ENCODE data around the gene ADI1.
A peak's percentile ranks its signal among the peaks of the same experiment; 100 is the strongest.

Gene ADI1

DNA sequence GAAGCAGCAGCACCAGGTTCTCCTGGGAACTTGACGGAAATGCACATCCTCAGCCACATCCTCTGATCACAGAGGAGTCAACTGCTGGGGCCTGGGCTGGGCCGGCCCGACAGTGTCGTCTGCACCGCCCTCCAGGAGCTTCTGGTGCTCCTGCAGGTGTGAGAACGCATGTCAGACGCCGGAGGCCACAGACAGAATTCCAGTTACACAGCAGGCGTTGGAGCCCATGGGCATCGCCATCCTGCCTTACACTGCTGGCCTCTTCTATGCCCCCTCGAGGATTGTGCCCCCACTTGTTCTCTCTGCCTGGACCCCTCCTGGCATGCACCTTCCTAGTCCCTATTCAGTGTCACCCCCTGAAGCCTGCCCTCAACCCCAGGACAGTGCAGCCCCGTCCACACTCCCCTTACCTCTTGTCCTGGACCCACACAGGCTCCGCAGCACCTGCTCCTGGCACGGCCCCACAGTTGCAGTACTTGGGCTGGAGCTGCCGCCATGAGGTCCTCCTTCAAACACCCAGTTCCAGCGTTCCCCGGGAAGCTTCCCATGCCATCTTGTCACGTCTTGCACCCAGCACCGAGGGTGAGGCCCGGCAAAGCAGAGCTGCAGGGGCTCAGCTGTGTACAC, 37.5 kb downstream of the ADI1 start:
- DNase-seq = no peak

DNA sequence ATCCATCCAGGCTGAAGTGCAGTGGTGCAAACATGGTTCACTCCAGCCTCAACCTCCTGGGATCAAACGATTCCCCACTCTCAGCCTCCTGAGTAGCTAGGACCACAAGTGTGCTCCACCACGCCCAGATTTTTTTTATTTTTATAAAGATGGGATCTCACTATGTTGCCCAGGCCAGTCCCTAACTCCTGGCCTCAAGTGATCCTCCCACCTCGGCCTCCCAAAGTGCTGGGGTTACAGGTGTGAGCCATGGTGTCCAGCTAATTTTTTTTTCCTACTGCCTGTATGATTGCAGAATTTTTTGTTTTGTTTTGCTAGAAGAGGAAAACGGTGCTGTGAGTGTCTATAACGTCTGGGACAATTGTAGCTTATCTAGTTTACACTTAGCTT, 38.3 kb downstream of the ADI1 start:
- DNase-seq = no peak

DNA sequence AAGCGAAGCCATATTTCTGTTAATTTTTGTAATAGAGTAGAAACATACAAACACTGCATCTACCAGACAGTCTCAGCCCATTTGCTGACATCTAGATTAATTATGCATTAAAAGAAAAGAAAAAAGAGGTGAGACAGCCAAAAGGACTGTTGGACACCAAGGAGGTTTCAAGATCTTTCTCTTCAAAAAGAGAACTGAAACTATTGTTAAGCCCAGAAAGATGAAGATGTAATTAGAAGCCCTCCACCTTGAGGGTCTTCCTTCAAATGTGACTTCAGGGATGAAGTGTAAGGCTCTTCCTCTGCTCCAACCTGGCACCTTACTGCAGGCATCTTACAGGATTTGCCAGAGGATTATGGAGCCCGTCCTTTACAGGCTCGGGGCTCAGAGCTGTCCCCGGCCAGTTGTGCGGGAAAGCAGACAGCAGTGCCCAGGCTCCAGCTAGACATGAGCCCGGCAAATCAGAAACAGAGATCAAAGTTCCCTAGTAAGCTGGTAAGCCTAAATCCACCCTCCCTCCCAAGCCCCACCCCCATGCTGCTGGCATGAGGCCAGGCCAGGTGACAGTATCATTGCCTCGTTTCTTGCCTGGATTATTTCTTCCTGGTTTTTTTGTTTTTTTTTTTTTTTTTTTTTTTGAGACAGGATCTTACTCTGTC, 38.9 kb downstream of the ADI1 start:
- DNase-seq = no peak

DNA sequence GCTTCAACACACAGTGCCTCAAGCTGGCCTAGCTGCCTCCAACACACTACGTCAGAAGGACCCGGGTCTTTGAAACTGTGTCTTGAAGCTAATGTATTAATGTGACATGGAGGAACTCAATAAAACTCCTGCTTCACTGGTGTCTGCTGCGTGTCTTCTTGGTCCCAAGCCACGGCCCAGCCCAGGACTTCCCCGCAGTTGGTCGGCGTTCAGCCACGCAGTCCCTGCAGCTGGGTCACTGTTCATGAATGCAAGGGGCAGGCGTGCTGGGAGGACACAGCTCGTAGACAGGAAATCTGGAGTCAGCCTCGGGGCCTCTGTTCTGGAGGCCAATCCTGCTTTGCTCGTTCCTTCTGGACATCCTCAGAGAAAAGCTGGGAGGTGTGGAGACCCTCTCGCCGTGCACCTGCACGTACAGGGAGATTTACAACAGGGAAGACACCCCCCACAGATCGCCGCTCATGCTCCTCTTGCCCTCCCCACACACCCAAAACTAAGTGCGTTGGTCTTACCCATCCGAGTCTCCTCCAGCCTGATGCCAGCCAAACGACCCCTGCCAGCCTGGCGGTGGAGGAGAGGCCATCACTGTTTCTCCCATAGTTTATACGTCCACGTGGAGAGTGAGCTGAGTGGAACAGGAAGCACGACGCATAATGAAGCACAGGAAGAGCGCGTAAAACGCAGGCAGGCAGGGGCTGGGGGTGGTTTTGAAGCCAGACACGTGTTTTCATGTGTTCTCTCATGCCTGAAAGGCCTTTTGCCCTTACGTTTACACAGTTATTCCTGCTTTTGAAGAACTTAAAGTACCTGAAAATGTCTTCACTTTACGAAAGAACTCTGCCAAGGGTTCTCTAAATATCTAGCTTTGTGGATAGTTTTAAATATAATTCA, 39.7 kb downstream of the ADI1 start:
- no peak for DNase-seq

DNA sequence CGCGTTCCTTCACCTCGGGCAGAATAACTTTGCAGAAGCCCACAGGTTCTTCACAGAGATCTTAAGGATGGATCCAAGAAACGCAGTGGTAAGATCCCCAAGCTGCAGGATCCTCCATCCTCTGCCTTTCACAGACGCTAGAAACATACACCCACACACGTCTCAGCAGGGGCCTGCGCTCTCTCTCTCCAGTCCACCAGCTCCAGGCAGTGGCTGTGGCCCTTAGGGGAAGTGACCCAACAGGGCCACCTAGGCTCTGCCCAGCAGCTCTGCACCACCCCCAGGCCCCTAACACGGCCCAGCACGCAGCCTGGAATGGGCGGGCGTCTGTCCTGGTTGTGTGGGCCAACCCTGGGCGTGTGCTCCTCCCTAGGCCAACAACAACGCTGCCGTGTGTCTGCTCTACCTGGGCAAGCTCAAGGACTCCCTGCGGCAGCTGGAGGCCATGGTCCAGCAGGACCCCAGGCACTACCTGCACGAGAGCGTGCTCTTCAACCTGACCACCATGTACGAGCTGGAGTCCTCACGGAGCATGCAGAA, 40.4 kb downstream of the ADI1 start:
- DNase-seq = no peak

DNA sequence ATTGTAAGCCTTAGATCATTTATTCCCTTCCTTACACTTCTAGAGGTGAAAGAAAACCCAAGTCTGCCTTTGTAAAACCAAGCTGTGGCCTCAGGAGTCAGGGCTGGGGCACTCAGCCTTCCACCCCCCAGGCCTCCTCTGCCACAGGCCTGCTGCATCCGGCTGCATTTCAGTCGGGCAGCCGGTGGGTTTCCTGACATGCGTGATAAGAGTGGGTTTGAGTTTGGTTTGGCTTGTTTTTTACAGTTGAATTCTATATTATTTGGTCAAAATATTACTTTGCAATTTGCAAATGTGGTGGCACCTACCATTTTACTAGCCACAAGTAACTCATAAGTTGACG, 42.4 kb downstream of the ADI1 start:
- no peak for DNase-seq

DNA sequence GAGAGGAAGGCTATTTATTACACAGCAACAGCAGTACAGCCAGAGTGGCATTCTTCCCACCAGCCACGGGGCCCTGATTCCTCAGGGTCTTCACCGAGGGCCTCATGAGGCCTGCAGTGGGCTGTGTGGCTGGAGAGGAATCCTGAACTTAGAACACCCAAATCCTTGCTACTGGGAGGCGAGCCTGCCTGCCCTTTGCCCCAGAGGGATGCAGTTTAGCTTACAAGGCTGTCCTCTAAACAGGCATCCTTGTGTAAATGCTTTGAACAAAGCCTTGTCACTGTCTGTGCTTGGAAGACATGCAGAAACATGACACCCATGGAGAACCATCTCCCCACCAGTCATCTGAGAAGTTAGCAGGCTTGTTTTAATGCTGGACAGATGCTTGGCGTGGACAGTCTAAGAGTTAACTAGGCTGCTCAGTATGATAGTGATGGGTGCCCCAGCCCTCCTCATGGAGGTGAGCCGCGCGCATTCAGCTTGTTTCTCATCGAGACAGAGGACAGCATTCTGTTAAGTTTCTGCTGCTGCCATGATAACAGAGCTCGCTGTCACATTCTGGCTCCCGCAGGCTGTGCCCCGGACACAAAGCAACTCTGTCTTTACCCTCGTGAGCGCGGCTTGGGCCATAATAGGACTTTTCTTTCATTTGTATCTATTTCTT, 42.9 kb downstream of the ADI1 start:
- DNase-seq = peak in 40 of 51 donors; percentile 22 to 95 (median 56)

DNA sequence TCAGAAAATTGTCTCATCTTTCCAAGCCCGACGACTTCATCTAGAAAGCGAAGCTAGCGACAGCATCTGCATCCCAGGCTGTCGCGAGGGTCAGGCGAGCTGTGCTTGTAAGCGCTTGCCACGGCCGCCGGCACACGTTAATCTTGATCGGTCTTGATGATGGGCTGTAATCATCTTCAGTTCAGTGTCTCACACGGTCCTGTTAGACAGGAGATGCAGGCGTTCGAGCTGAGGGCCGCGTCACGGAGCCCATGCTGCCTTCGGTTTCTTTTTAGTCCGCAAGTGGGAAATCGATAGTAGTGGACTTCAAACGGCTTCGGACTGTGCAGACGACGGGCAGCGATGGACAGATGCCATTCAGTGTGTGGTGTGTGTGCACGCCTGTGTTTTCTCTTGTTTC, 43.6 kb downstream of the ADI1 start:
- peak in 4 of 51 donors; percentile 14 to 71 (median 43) for DNase-seq

DNA sequence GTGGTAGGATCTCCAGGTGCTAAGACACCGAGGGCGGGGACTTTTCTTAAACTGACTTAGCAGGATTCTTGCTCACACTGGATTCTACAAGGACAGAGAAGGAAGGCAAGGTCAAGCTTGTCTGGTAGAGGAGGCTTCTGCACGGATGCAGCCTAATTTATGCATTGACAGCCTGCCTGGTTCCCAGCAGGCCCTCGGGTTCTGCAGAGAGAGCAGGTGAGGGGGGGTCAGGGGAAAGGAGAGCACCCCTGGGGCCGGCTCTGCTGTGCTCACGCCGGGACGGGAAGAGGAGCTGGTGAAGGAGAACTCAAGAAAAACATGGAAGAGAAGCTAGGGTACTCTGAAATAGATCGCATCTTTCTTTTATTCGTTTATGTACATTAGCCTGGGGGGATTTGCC, 46.4 kb downstream of the ADI1 start:
- no peak for DNase-seq

DNA sequence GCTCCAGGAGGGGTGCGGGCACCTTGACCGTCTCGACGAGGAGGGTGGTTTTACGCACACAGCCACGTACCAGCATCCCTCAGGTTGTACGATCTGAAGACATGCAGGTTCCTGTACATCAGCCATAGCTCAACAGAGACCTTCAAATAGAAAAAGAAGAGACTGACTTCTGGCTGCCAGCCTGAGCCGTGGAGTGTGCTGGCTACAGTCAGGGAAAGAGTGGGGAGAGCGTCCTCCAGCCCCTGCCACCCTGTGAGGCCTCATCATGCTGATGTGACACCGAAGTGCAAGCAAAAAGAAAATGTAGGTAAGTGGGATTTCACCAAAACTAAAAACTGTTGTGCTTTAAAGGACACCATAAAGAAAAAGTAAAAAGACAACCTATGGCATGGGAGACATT, 47.0 kb downstream of the ADI1 start:
- no peak for DNase-seq

DNA sequence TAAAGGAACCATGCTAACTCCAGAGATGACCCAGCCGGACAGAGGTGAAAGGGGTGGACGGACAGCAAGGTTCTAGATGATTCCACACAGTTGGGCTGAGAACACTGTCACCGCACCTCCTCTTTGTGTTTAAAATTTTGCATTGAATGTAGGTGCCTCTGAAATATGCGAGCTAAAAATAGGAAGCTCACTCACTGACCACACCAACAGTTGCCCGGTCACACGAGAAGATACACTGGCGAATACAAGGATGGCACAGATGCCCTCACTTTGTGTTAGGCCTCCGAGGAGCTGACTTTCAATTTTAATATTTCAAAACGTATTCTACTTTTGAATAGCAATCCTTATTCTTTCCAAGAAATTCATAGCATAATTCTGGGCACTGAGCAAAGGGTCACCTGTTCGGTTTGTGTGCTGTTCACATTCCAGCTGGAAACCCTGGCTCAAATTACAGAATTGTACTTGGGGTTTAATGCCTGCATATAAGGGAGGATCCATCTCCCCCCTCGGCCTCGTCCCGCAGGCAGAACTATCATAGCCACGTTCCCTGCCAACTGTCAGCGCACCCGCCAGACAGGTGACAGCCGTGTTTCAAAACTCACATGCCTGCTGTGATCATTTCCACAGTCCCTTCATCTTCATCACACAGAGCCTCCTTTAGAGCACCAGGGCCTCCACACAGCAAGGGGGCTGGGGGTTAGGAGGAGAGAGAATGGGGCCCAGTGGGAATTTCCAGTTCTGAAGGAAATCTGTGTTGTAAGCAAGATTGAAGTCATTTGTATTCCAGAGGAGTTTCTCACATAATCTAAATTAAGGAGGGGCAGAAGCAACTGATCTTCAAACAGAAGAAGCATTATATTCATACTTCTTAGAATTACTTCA, 48.2 kb downstream of the ADI1 start:
- DNase-seq = no peak

DNA sequence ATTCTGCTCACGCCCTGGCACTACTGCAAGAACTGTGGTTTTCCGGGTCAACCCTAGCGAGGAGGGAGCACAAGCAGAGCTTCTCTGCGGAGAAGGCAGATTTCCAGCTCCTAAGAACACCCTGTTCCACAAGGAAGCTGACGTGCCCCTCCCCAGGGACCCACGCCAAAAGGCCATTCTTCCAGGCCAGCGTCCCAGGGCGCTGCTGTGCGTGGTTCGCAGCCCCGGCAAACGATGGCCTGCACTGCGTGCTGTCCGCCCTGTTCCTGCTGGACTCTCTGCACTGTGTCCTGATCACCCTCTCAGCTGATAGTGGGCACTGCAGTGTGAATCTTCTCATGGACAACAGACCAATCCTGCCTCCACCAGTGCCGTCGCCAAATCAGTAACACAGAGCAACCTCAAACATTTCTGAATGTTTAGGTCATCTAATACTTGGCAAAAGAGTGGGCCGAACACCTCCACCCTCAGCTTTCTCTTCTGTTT, 49.1 kb downstream of the ADI1 start:
- DNase-seq = peak in 27 of 51 donors; percentile 17 to 75 (median 35)

DNA sequence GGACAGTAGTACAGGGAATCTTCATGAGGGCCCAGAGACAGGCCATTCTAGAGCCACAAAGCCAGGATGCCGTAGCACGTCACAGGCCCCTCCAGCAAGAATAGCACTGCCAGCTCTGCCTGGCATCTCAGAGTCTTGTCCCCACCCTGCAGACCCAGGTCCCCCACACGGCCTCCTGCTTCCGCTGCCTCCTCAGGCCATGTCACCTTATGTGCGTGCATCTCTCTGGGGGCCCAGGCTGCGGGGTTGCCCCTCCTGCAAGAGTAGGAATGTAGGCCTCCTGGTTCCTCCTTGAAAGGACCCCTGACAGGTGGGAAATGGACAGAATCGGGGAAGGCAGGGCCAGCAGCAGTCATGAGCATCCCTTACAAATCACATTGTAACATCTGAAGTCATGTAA, 49.8 kb downstream of the ADI1 start:
- DNase-seq = no peak

DNA sequence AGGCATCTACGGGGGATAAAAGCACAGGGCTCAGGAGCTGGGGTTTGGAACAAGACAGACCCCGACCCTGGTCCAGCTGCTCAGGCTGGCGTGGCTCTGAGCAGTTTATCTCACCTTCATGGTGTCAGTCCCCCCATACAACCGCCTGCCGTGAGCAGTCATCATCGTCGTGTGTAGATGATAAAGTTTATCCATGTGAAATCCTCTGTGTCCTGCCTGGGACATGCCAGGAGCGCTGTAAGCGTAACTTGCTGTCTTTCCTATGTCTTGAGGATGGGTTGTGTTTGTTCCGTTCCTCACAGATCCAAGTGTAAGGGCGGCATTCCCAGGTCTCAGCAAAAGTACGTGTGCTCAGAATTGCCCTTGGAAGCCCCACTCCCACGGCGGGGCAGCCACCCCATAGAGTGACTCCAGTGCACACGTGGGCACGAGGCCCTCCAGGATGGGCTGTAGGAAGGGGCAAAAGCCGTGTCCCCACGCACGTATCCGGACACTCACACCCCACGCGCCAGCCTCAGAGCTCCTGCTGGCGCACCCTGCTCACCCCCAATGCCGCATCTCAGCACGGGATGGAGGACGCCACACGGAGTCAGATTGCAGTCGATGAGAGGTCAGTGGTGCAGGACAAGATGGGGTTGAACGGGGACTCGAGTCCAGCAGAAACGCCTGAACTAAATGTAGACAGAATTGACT, 50.9 kb downstream of the ADI1 start:
- DNase-seq = no peak

DNA sequence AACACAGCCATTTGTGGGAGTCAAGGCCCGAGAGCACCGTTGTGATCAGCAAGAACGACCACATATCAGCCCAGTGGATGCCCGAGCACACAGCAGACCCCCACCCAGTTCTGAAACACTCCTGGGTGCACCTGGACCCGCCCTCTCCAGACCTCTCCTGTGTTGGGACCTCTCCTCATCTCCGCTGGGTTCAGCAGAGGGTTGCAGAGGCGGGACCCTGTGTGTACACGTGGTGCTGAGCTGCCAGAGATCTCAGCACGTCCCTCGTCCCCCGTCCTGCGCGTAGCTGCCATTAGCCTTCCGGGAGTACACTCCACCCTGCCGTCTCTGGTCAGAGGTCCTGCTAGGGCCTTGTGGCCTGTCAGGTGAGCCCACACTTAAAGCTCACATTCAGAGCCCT, 51.7 kb downstream of the ADI1 start:
- DNase-seq = no peak

DNA sequence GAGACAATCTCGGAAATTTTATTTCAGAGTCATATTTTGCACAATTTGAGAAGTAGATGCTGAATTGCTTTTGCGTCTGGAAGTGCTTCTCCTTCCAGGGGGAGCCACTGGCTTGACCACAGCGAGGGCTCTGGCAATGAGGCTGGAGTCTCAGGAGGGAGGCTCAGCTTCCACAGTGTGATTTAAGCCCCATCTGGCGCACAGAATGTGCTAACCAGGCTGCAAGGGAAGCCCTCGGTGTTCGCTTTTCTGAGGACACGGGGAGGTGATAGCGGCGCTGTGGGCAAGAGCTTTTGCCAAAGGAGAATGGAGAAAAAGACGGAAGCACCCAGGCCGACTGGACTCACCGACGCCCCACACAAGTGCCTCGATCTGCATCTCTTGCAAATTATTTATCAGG, 52.4 kb downstream of the ADI1 start:
- DNase-seq = no peak

DNA sequence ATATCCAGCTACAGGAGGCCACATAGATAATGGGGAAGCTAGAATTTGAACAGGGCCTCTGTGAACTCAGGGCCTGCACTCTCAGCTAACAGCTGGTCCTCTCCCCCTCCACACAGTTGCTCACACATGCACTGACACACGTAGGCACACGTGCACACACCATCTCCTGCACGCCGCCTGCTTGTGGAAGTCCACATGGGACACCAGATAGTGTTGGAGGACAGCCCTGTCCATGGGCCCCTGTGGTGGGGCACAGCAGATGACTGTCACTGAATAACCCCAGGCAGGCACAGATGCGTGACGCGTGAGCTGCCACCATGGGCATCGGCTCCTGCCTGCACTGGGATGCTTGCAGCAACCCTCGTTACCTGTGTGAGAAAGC, 52.9 kb downstream of the ADI1 start:
- no peak for DNase-seq

DNA sequence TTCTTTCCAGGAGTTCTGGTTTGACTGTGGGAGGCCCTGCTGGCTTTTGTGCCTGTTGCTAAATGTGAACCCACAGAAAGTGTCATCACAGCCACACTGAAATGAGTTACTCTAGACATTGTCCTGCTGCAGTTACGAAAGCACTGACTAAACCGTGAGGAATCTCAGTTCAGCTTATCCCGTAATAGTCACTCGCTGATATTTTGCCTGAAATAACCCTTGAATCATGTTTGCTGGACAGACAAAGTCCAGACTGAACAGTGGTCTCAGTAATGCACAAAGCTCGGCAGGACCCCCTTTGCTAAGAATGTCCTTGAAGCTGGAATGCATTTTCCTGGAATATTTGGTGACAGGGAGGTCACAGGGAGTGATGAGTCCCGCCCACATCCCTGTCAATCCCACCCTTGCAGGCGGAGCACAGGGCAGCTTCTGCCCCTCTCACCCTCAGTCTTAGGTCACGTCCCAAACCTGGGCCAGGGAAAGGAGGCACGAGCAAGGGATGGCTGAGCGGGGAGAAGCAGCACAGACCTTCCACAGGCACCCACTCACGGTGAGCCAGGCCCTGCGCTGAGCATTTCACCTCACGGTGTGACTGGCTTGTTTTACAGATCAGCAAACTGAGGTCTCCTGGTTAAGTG, 53.4 kb downstream of the ADI1 start:
- DNase-seq = no peak

DNA sequence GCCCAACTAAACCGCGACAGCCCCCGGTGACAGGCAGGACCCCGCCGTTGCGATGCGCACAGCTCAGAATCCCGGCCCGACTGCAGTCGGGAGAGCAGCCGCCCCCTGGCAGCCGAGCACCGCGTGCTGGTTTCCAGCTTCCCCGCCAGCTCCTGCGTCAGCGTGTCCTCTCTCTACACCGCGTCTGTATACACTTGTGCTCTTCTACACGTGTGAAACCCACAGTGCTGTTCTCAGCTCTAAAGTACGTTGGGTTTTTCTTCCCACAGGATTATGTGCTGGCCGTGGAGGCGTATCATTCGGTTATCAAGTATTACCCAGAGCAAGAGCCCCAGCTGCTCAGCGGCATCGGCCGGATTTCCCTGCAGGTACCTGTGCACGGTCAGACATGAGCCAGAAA, 54.0 kb downstream of the ADI1 start:
- peak in 1 of 51 donors; percentile 39 for DNase-seq

Measured in hypothalamus (tissue), 51 donors.